SJCRH30 (cell line): Measurements from ENCODE around the gene GNG5. TPM values are rescaled to one million over a fixed set of nuclear protein-coding genes. Genes with fewer than 3 reads are reported as not detected.
"Not testable (repeated sequence)": the region's sequence is repeated elsewhere in the genome, so short reads cannot be mapped to it uniquely, and the experiment has no call there.

Experiments used
- DNase-seq, 2 experiments: peaks; one replicate each; pipeline ENCODE4 v3.0.0-alpha.2; 2015 to 2020
- H3K27ac ChIP-seq: fragments of 250-450 bp; sonication (Bioruptor Pico); 2 replicates; pipeline ENCODE4 v1.5.1; 2020; ENCODE audit warnings: mild to moderate bottlenecking, moderate library complexity
- H3K27me3 ChIP-seq: fragments of 250-450 bp; sonication (Bioruptor Pico); 2 replicates; pipeline ENCODE4 v1.5.1; 2020; ENCODE audit warnings: mild to moderate bottlenecking, moderate library complexity
- H3K36me3 ChIP-seq: fragments of 250-450 bp; sonication (Bioruptor Pico); 2 replicates; pipeline ENCODE4 v1.5.1; 2020; ENCODE audit warnings: mild to moderate bottlenecking, moderate library complexity
- H3K4me1 ChIP-seq: fragments of 250-450 bp; sonication (Bioruptor Pico); 2 replicates; pipeline ENCODE4 v1.5.1; 2020; ENCODE audit warnings: mild to moderate bottlenecking, moderate library complexity
- H3K4me3 ChIP-seq: fragments of 250-450 bp; sonication (Bioruptor Pico); 2 replicates; pipeline ENCODE4 v1.5.1; 2020; ENCODE audit warnings: mild to moderate bottlenecking, moderate library complexity
- H3K9me3 ChIP-seq: fragments of 250-450 bp; sonication (Bioruptor Pico); replicated peaks from 2 replicates; pipeline ENCODE4 v1.5.1; 2020; ENCODE audit warnings: mild to moderate bottlenecking, moderate library complexity
- total RNA-seq: library from RNA; depleted of rRNA; stranded (reverse); fragments of >200 nt; shearing (Covaris generic); gene quantifications from 2 replicates; pipeline ENCODE4 v1.2.3, GENCODE V29; 2014; rRNA removed

The GNG5 gene
- total RNA-seq: 149 and 152 TPM in 2 replicates

DNA sequence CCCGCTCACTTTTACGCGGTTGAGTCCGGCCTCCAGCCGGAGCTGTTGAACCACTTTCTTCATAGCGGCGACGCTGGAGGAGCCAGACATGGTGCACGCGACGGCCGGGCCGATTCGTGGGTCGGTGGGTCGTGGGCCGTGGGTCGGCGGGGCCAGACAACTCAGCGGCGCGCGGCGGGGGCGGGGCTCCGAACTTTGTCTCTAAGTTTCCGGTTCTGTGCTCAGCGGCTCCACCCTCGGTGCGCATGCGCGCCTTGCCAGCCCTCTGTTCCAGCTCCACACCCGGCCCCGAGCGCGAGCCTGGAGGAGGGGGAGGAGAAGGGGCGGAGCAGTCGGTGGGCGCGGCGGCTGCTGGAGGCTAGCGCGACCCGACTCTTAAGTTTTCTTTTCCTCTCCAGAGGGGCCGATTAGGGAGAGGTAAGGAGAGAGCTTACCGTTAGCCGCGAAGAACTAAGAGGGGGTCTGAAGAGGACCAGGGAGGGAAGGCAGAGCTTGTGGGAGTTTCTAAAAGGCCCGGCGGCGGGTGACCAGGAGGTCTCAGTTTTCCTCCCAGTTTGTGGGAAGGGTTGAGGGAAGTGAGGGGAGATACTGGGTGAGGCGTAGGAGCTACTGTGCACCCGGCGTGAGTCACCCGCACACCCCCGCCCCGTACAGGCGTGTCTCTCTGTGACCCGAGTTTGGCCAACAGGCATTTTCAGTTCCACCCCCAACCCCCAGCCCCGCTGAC is at the start of gene GNG5, which contains the start of gene SPATA1:
GNG5 (minus strand) TSS at position 580 of the 727 bp plus-strand sequence; CDS start at position 90, 490 bp downstream.
SPATA1 (plus strand) TSS at position 385 of the 727 bp plus-strand sequence. CDS start 9,974 bp downstream, outside the sequence.
- Histone ChIP-seq H3K9me3 (no peaks in the 10 kb centered on the region), H3K27me3 (no peaks in the 10 kb centered on the region), H3K36me3 (peaks cover 11% of the 10 kb centered on the region), H3K4me3 (peak within 1 kb of the TSS; percentile 76), H3K27ac (peak within 1 kb of the TSS; percentile 82), H3K4me1 (peaks cover 12% of the 10 kb centered on the region)
- DNase-seq: peak; percentile 98

DNA sequence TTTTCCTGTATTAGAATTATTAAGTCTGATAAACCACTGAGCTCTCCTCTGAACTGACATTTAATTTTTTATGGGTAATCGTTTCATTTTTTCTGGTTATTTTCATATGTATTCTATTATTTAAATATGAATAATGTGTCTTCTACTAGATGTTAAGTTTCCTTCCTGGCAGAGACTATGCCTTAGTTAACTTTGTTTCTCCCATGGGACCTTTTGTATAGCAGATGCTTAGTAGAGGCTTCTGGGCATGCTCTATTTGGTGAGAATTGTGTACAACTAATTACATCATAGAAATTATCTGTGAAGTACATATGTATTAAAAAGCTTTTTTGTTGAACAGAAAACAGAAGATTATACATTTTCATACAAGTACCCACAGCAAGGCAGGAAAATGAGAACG is 44.4 kb upstream of the GNG5 start:
- Histone ChIP-seq H3K27ac (no peak overlapping the region), H3K36me3 (no peaks in the 10 kb centered on the region), H3K9me3 (no peaks in the 10 kb centered on the region), H3K27me3 (no peaks in the 10 kb centered on the region), H3K4me1 (no peaks in the 10 kb centered on the region), H3K4me3 (no peak overlapping the region)
- no peak for DNase-seq

DNA sequence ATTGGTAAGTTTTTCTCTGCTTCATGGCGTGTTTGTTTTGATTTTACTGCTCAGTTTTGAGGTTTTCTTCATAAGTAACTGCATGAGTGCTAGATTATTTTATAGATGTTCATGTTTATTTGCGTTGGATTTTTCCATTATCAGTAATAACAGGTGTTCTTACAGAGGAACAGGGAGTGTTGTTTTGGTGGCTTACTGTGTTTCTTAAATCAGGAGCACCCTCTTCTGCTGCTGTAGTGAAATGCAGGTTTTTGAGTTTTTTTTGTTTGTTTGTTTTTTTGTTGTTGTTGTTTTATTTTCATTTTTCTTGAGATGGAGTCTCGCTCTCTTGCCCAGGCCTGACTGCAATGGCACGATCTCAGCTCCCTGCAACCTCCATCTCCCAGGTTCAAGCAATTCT is 35.3 kb upstream of the GNG5 start:
- H3K4me3 ChIP-seq: no peak overlapping the region
- DNase-seq: peak in 1 of 2 experiments; percentile 29
- H3K27ac ChIP-seq: no peak overlapping the region
- no peaks in the 10 kb centered on the region for H3K9me3 ChIP-seq
- no peaks in the 10 kb centered on the region for H3K4me1 ChIP-seq
- no peaks in the 10 kb centered on the region for H3K36me3 ChIP-seq
- H3K27me3 ChIP-seq: no peaks in the 10 kb centered on the region

DNA sequence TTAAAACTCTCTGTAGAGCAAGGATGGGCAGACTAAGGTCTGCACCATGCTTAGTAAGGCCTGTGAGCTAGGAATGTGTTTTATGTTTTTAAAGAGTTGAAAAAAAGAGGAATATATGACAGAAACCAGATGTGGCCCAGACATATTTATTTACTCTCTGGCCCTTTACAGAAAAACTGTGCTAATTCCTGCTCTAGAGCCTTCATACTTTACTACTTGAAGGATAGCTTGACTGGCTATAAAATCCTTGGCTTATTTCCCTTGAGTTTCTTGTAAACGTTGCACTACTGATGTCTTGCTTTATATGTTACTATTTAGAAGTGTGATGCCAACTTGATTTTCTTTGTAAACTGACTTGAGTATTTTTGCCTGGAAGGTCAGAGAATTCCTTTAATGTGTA is 34.4 kb upstream of the GNG5 start:
- DNase-seq: no peak
- Histone ChIP-seq H3K4me3 (no peak overlapping the region), H3K27ac (no peak overlapping the region), H3K9me3 (no peaks in the 10 kb centered on the region), H3K4me1 (no peaks in the 10 kb centered on the region), H3K36me3 (no peaks in the 10 kb centered on the region), H3K27me3 (no peaks in the 10 kb centered on the region)

DNA sequence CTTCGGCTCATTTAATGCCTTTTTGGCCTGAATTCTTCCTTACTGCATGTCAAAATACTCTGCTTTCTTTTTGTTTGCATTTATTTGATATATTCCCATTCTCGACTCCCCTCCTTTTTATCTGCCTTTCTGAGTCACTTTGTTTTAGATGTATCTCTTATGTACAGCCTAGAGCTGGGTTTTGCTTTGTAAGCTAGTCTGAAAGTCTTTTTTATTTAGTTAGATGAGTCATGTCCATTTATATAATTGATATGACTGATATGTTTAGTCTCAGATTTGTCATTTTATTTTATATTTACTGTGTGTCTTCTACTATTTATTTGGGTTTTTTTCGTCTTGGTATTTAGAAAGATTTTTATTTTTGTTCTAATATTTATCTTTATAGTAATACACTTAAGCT is 33.6 kb upstream of the GNG5 start:
- H3K9me3 ChIP-seq: no peaks in the 10 kb centered on the region
- no peaks in the 10 kb centered on the region for H3K27me3 ChIP-seq
- no peaks in the 10 kb centered on the region for H3K4me1 ChIP-seq
- H3K36me3 ChIP-seq: no peaks in the 10 kb centered on the region
- DNase-seq: no peak
- no peak overlapping the region for H3K27ac ChIP-seq
- no peak overlapping the region for H3K4me3 ChIP-seq

DNA sequence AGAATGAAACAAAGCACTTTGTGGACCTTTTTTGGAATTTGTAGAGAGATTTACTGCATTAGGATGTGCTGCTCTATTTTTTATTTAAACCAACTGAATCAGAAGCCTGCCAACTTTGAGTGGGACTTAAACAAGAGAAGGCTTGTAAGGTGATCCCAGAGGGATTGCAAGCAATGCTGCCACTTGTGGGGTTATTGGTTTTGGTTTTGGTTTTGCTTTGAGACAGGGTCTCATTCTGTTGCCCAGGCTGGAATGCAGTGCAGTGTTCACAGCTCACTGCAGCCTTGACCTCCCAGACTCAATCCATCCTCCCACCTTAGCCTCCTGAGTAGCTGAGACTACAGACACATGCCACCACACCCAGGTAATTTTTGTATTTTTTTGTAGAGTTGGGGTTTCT is 32.2 kb upstream of the GNG5 start:
- no peaks in the 10 kb centered on the region for H3K36me3 ChIP-seq
- H3K4me1 ChIP-seq: no peaks in the 10 kb centered on the region

DNA sequence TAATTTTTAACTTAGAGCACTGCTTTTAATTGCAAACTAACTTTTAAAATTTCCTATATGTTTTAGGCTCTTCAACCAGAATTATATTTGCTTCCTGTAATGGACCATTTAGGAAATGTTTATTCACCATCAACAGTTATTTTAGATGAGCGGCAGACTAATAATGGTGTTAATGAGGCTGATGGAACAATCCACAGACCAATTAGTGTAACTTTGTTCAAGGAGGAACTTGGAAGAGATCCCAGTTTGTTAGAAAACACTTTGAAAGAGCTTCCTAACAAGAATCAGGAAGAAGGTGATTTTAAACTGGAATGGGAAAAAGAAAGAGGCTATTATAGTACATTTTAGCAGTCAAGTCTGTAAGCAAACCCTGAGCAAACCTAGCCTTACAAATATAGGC is 19.4 kb upstream of the GNG5 start:
- Histone ChIP-seq H3K9me3 (no peaks in the 10 kb centered on the region), H3K4me1 (no peaks in the 10 kb centered on the region), H3K4me3 (no peak overlapping the region), H3K36me3 (no peaks in the 10 kb centered on the region), H3K27me3 (no peaks in the 10 kb centered on the region), H3K27ac (no peak overlapping the region)
- DNase-seq: no peak

More for the DNA sequence above, 32.2 kb upstream of the GNG5 start:
- Histone ChIP-seq H3K4me3 (no peak overlapping the region), H3K27ac (no peak overlapping the region), H3K27me3 (no peaks in the 10 kb centered on the region), H3K9me3 (no peaks in the 10 kb centered on the region)
- peak in 1 of 2 experiments; percentile 3 for DNase-seq

DNA sequence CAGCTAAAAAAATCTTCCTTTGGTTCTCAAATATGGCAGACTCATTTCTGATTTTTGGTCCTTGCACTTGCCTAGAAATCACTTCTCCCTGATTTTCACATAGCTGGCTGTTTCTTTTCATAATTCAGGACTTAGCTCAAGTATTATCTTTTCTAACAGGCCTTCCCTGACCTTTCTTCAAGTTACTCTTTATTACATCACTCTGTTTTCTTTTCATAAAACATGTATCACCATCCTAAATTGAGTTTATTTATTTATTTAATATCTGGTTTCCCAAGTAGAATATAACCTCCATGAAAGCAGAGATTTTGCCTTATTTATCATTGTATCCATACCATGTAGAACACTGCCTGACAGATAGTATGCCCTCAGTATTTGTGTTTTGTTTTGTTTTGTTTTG is 18.2 kb upstream of the GNG5 start:
- no peaks in the 10 kb centered on the region for H3K4me1 ChIP-seq
- H3K9me3 ChIP-seq: no peaks in the 10 kb centered on the region
- no peak overlapping the region for H3K27ac ChIP-seq
- DNase-seq: no peak
- H3K36me3 ChIP-seq: no peaks in the 10 kb centered on the region
- H3K4me3 ChIP-seq: no peak overlapping the region
- no peaks in the 10 kb centered on the region for H3K27me3 ChIP-seq

DNA sequence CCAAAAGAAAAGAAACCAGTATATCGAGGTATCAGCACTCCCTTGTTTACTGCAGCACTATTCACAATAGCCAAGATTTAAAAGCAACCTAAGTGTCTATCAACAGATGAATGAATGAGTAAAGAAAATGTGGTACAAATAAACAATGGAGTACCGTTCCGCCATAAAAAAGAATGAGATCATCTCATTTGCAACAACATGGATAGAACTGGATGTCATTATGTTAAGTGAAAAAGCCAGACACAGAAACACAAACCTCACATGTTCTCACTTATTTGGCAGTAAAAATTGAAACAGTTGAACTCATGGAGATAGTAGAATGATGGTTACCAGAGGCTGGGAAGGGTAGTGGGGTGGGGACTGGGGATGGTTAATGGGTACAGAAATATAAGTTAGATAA is 4.3 kb upstream of the GNG5 start:
- Histone ChIP-seq H3K9me3 (no peaks in the 10 kb centered on the region), H3K27me3 (no peaks in the 10 kb centered on the region), H3K4me3 (no peak overlapping the region), H3K36me3 (no peaks in the 10 kb centered on the region), H3K27ac (no peak overlapping the region), H3K4me1 (peaks cover 5% of the 10 kb centered on the region; the same call in 1 of the 2 replicates)
- no peak for DNase-seq

DNA sequence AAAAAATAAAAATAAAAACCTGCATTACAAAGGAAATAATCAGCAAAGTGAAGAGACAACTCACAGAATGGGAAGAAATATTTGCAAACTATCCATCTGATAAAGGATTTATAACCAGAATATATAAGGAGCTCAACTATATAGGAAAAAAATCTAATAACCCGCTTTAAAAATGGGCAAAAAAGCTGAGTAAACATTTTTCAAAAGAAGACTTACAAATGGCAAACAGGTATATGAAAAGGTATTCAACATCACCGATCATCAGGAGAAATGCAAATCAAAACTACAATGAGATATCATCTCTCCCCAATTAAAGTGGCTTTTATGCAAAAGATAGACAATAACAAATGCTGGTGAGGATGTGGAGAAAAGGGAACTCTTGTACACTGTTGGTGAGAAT is 3.8 kb upstream of the GNG5 start:
- Histone ChIP-seq H3K4me3 (no peak overlapping the region), H3K36me3 (no peaks in the 10 kb centered on the region), H3K4me1 (peaks cover 5% of the 10 kb centered on the region; the same call in 1 of the 2 replicates), H3K27ac (no peak overlapping the region), H3K27me3 (no peaks in the 10 kb centered on the region), H3K9me3 (no peaks in the 10 kb centered on the region)
- DNase-seq: no peak

DNA sequence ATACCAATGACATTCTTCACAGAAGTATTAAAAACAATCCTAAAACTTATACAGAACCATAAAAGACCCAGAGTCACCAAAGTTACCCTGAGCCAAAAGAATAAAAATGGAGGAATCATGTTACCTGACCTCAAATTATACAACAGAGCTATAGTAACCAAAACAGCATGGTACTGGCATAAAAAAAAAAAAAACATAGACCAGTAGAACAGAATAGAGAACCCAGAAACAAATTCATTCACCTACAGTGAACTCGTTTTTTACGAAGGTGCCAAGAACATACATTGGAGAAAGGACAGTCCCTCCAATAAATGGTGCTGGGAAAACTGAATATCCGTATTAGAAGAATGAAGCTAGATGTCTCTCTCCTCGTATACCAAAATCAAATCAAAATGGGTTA is 2.6 kb upstream of the GNG5 start:
- Histone ChIP-seq H3K4me3 (no peak overlapping the region), H3K36me3 (no peaks in the 10 kb centered on the region), H3K27ac (no peak overlapping the region), H3K9me3 (no peaks in the 10 kb centered on the region), H3K27me3 (no peaks in the 10 kb centered on the region), H3K4me1 (peaks cover 6% of the 10 kb centered on the region)
- no peak for DNase-seq

DNA sequence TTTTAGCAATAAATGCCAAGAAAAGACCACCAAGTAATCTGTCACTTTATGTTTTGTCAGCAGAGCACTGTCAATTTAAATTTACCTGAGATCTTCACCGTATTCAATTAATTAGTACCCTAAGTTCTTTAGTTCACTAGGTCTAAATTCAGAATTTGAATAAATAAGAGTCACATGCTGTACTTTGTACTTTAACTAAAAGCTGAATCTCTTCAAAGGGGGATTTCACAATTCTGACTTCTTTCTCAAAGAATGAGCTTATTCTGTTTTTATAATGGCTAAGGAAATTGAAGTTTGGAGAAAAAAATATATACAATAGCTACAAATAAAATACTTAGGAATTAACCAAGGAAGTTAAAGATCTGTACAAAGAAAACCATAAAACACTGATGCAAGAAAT is 2.1 kb upstream of the GNG5 start:
- Histone ChIP-seq H3K4me1 (peaks cover 9% of the 10 kb centered on the region), H3K9me3 (no peaks in the 10 kb centered on the region), H3K27ac (no peak overlapping the region), H3K36me3 (0 out of 2 replicates have a peak, but pooled peaks cover 3% of the 10 kb centered on the region), H3K27me3 (no peaks in the 10 kb centered on the region), H3K4me3 (no peak overlapping the region)
- no peak for DNase-seq

DNA sequence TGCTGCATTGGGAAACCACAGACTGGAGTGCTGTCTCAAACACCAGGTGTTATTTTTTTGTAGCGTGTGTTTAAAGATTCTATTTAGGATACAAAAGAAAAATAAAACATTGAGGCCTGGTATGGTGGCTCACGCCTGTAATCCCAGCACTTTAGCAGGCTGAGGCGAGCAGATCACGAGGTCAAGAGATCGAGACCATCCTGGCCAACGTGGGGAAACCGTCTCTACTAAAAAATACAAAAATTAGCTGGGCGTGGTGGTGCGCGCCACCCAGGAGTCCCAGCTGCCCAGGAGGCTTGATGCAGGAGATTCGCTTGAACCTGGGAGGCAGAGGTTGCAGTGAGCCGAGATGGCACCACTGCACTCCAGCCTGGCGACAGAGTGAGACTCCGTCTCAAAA is 1.5 kb upstream of the GNG5 start:
- not testable (repeated sequence) for H3K4me3 ChIP-seq, H3K27ac ChIP-seq, H3K9me3 ChIP-seq, H3K27me3 ChIP-seq, DNase-seq, H3K36me3 ChIP-seq
- peaks cover 12% of the 10 kb centered on the region for H3K4me1 ChIP-seq

DNA sequence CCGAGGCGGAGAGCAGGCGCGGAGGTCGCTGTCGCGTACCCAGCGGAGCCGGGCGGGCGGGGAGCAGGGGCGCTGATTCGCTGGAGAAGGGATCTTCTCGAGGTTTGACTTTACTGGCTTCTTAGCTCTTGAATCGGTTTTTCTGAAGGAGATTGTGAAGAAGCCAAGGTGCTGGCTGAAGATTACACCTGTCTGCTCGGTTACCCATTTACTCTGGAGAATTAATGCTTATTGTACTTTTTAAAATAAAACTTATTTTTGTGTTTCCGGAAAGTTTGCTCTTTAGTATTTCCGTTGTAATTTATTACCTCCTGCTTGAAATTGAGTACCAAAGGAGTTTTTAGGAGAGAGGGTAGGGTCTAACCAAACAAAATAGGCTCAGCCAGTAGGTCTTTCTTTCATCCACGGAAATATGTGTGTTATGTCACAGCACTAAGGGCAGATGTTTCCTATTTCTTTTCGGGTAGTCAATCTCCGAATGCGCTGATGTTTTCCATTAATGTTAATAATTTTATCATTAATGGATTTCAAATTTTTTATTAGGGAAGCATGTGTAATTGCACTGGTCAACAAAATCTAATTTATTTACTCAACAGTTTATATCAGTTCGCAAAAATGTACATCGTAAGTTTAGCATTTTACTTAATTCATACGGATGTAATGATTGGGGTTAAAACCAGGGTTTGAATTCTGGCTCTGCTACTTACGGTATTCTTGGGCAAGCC is 510 bp upstream of the GNG5 start:
- Histone ChIP-seq H3K36me3 (peaks cover 6% of the 10 kb centered on the region), H3K4me3 (peak overlapping the region; percentile 76), H3K4me1 (peaks cover 12% of the 10 kb centered on the region), H3K9me3 (no peaks in the 10 kb centered on the region), H3K27me3 (no peaks in the 10 kb centered on the region), H3K27ac (peak overlapping the region; percentile 82)
- no peak for DNase-seq

DNA sequence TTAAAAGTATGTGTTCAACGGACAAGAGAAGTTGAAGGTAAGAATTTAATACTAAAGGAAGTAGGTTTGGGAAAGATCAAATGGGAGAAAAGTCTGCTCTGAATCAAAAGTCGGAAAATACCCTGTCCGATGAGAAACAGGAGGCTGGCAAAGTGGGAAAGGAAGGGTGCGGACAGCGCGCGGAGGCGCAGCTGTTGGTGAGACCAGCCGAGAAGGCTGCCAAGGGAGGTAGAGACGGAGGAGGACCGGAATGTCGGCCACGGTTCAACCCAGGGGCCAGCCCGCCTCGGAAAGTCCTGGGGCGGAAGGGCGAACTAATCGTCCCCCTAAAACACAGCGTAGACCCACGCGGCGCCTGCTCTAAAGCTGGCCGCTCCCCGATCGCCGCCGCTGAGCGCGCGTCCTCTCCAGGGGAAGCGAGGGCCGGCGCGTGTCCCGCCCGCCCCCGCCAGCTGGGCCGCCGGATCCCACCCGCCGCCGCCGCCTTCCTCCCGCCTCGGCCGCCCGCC is 834 bp downstream of the GNG5 start:
- peak; percentile 68 to 79 for DNase-seq
- Histone ChIP-seq H3K27ac (peak overlapping the region; percentile 82), H3K27me3 (no peaks in the 10 kb centered on the region), H3K4me3 (peak overlapping the region; percentile 76), H3K36me3 (peaks cover 16% of the 10 kb centered on the region), H3K4me1 (peaks cover 12% of the 10 kb centered on the region), H3K9me3 (no peaks in the 10 kb centered on the region)
